Measurements from ENCODE around the gene CCDC12. TPM values are rescaled to one million over a fixed set of nuclear protein-coding genes. Genes with fewer than 3 reads are reported as not detected.

CCDC12 gene
- total and polyA plus RNA-seq, 2 of the 13 experiments (the other 11 are each of a cell fraction or from before 2014, with no cell fraction given): 30.1 to 49.5 TPM

DNA sequence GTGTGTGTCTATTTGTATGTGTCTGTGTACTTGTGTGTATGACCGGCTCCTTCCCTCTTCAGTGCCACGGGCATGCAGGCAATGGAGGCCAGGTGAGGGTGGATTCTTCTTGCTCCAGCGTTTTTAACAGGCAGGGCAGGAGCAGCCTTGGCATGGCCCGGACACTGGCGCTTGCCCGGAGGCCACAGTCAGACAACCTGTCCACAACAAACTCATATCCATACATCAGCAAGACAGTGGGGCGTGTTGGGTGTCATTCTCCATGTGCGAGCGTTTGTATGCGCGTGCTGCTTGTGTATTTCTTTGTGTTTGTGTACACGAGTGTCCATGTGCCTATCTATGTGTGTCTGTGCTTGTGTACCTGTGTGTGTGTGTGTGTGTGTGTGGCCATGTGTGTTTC is 69.3 kb downstream of the CCDC12 start:
- Histone ChIP-seq H3K9me3 (ENCODE audit: low read length) (no peaks in the 10 kb centered on the region), H3K27me3 (ENCODE audit: control insufficient read depth in 1 of 2, insufficient read depth in 2 of 2, low read length in 2 of 2) (peaks cover 4 to 39% of the 10 kb centered on the region in 2 experiments; a peak in 3 of 5 replicates), H3K4me1 (ENCODE audit: insufficient read depth, low read length) (peaks cover 10% of the 10 kb centered on the region), H4K20me1 (ENCODE audit: insufficient read depth, low read length) (no peaks in the 10 kb centered on the region), H3K36me3 (replicated peaks in 1 of 2; ENCODE audit: control insufficient read depth in 1 of 2, insufficient read depth in 2 of 2, low read length in 2 of 2) (no peaks in the 10 kb centered on the region), H3K9ac (ENCODE audit: insufficient read depth, low read depth, low read length) (no peak overlapping the region), H3K79me2 (ENCODE audit: insufficient read depth, low read length) (no peaks in the 10 kb centered on the region), H3K27ac (ENCODE audit: extremely low read length, insufficient read depth, low read length) (no peak overlapping the region), H3K4me2 (ENCODE audit: low read depth, low read length) (no peak overlapping the region), H2AFZ (ENCODE audit: low read length) (no peak overlapping the region), H3K4me3 (replicated peaks in 1 of 3; ENCODE audit: insufficient read depth in 1 of 3, low read depth in 2 of 3, low read length in 3 of 3) (no peak overlapping the region)
- 23% methylated on average over 7 of the region's 12 CpGs for WGBS (ENCODE audit: low lambda C conversion rate)
- BruUV-seq (replicated peaks): no TSS peak
- FAIRE-seq (no peak), DNase-seq (ENCODE audit: low spot score) (no peak), ATAC-seq (no peak)
- POLR2A ChIA-PET: no interaction called here
- intact Hi-C loops (cut with micrococcal nuclease; ENCODE audit: unreplicated experiment) (no loop called here), in situ Hi-C loops (cut with HindIII; ENCODE audit: extremely low pct_ligation_motif_present, low pct_unique_long_range_greater_than_20kb) (loop anchor here (5.0 kb wide), 2 partner anchors 40 to 195 kb away; no protein-coding TSS in a partner anchor)
- TF ChIP-seq RFX5 (IDR thresholded peaks at IDR 0.05; ENCODE audit: low read depth, low read length): no peak
- no peak for TF ChIP-seq ZNF841 (CRISPR knock-in tag; IDR thresholded peaks at IDR 0.05; ENCODE audit: borderline replicate concordance)
- TF ChIP-seq, protein P1, sequence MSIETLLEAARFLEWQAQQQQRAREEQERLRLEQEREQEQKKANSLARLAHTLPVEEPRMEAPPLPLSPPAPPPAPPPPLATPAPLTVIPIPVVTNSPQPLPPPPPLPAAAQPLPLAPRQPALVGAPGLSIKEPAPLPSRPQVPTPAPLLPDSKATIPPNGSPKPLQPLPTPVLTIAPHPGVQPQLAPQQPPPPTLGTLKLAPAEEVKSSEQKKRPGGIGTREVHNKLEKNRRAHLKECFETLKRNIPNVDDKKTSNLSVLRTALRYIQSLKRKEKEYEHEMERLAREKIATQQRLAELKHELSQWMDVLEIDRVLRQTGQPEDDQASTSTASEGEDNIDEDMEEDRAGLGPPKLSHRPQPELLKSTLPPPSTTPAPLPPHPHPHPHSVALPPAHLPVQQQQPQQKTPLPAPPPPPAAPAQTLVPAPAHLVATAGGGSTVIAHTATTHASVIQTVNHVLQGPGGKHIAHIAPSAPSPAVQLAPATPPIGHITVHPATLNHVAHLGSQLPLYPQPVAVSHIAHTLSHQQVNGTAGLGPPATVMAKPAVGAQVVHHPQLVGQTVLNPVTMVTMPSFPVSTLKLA (IDR thresholded peaks at IDR 0.05): peak; percentile 37
- TF ChIP-seq, protein P2, sequence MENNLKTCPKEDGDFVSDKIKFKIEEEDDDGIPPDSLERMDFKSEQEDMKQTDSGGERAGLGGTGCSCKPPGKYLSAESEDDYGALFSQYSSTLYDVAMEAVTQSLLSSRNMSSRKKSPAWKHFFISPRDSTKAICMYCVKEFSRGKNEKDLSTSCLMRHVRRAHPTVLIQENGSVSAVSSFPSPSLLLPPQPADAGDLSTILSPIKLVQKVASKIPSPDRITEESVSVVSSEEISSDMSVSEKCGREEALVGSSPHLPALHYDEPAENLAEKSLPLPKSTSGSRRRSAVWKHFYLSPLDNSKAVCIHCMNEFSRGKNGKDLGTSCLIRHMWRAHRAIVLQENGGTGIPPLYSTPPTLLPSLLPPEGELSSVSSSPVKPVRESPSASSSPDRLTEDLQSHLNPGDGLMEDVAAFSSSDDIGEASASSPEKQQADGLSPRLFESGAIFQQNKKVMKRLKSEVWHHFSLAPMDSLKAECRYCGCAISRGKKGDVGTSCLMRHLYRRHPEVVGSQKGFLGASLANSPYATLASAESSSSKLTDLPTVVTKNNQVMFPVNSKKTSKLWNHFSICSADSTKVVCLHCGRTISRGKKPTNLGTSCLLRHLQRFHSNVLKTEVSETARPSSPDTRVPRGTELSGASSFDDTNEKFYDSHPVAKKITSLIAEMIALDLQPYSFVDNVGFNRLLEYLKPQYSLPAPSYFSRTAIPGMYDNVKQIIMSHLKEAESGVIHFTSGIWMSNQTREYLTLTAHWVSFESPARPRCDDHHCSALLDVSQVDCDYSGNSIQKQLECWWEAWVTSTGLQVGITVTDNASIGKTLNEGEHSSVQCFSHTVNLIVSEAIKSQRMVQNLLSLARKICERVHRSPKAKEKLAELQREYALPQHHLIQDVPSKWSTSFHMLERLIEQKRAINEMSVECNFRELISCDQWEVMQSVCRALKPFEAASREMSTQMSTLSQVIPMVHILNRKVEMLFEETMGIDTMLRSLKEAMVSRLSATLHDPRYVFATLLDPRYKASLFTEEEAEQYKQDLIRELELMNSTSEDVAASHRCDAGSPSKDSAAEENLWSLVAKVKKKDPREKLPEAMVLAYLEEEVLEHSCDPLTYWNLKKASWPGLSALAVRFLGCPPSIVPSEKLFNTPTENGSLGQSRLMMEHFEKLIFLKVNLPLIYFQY (CRISPR knock-in tag; IDR thresholded peaks at IDR 0.05; ENCODE audit: borderline replicate concordance): no peak
- TF ChIP-seq NFYB (CRISPR knock-in tag; IDR thresholded peaks at IDR 0.05): no peak
- no peak for TF ChIP-seq AGO1 (IDR thresholded peaks at IDR 0.05; ENCODE audit: low read depth, low read length, poor library complexity, severe bottlenecking)
- CTCF ChIA-PET (ENCODE audit: low intra/inter-chr PET ratio, low total read pairs): interaction anchor here (3.3 kb wide), 1 partner anchor 40 kb away, joined by 15 read pairs; no protein-coding TSS in a partner anchor
